Body of pancreas (tissue), 4 donors: ENCODE results near the gene SP110.

Source experiments
- POLR2A ChIP-seq, 3 donors: fragments of 450-650 bp; IDR thresholded peaks; one replicate each; pipeline ENCODE4 v1.6.1; 2016; ENCODE audit warnings: antibody characterized with exemption in 3 of 3, mild to moderate bottlenecking in 2 of 3
- TF ChIP-seq, protein P1 (sequence below), 7 experiments: fragments of 450-650 bp in 4 of 7; fragments of 200-600 bp in 3 of 7; sonication (generic) in 3 of 7; IDR thresholded peaks; one replicate each; pipeline ENCODE4 v1.5.1; 2016 to 2019; ENCODE audit warnings: antibody characterized with exemption in 7 of 7

DNA sequence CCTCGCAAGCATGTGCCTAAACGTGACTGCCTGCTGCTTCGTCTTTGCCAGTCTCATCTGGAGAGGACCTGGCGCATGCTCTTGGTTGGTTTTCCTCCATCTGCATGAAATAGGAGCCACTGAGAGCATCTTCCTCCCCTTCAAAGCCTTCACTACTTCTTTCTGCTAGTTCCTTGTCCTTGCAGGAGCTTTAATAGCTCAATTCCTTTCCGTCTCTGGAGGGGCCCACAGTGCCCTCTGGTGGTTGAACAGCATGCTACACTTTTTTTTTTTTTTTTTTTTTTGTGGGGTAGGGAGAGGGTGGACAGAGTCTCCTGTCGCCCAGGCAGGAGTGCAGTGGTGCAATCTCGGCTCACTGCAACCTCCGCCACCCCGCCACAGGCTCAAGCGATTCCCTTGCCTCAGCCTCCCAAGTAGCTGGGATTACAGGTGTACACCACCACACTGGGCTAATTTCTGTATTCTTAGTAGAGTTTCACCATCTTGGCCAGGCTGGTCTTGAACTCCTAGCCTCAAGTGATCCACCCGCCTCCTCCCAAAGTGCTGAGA is 59.6 kb downstream of the SP110 start:
- no peak for TF ChIP-seq POLR2A (IDR thresholded peaks at IDR 0.05)
- TF ChIP-seq, protein P1, sequence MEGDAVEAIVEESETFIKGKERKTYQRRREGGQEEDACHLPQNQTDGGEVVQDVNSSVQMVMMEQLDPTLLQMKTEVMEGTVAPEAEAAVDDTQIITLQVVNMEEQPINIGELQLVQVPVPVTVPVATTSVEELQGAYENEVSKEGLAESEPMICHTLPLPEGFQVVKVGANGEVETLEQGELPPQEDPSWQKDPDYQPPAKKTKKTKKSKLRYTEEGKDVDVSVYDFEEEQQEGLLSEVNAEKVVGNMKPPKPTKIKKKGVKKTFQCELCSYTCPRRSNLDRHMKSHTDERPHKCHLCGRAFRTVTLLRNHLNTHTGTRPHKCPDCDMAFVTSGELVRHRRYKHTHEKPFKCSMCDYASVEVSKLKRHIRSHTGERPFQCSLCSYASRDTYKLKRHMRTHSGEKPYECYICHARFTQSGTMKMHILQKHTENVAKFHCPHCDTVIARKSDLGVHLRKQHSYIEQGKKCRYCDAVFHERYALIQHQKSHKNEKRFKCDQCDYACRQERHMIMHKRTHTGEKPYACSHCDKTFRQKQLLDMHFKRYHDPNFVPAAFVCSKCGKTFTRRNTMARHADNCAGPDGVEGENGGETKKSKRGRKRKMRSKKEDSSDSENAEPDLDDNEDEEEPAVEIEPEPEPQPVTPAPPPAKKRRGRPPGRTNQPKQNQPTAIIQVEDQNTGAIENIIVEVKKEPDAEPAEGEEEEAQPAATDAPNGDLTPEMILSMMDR (IDR thresholded peaks at IDR 0.05) = peak; percentile 47 to 81 (median 60)
